Measurements from ENCODE around the gene IRAG1.

The IRAG1 gene

GRCh38 chr11:10651656-10652361 lies 41.7 kb downstream of the IRAG1 start:
- ChIA-PET CTCF (interaction anchor here (1.0 to 4.4 kb wide), 4 partner anchors 11 to 137 kb away, joined by 3 to 34 read pairs (median 9); no protein-coding TSS in a partner anchor), POLR2A (no interaction called here)
- TF ChIP-seq CTCF (IDR thresholded peaks at IDR 0.05; ENCODE audit: insufficient read depth, low read length, missing control alignments) = no peak
- no peak overlapping the region for H3K4me3 ChIP-seq (ENCODE audit: low read depth, low read length)
- no peak for DNase-seq (ENCODE audit: low read depth, low spot score)

GRCh38 chr11:10650630-10651029 lies 42.9 kb downstream of the IRAG1 start:
- no peak for TF ChIP-seq CTCF (IDR thresholded peaks at IDR 0.05; ENCODE audit: insufficient read depth, low read length, missing control alignments)
- POLR2A ChIA-PET = no interaction called here

GRCh38 chr11:10650166-10650565 lies 43.4 kb downstream of the IRAG1 start:
- H3K4me3 ChIP-seq (ENCODE audit: low read depth, low read length) = no peak overlapping the region
- ChIA-PET POLR2A (no interaction called here), CTCF (interaction anchor here (0.9 to 2.2 kb wide), 5 partner anchors 8 to 135 kb away, joined by 3 to 9 read pairs (median 5); partner anchors contain the start of gene RNF141)
- TF ChIP-seq CTCF (IDR thresholded peaks at IDR 0.05; ENCODE audit: insufficient read depth, low read length, missing control alignments) = no peak
- DNase-seq (ENCODE audit: low read depth, low spot score) = no peak

More at GRCh38 chr11:10650630-10651029, 42.9 kb downstream of the IRAG1 start:
- CTCF ChIA-PET = interaction anchor here (1.0 to 1.8 kb wide), 4 partner anchors 28 to 136 kb away, joined by 3 to 7 read pairs (median 4); no protein-coding TSS in a partner anchor
- no peak for DNase-seq (ENCODE audit: low read depth, low spot score)
- H3K4me3 ChIP-seq (ENCODE audit: low read depth, low read length) = no peak overlapping the region

GRCh38 chr11:10648871-10649270 lies 44.7 kb downstream of the IRAG1 start:
- CTCF ChIA-PET = interaction anchor here (0.8 to 2.2 kb wide), 5 partner anchors 9 to 242 kb away, joined by 3 to 9 read pairs (median 5); no protein-coding TSS in a partner anchor
- TF ChIP-seq CTCF (IDR thresholded peaks at IDR 0.05; ENCODE audit: insufficient read depth, low read length, missing control alignments) = no peak
- DNase-seq (ENCODE audit: low read depth, low spot score) = no peak
- H3K4me3 ChIP-seq (ENCODE audit: low read depth, low read length) = no peak overlapping the region
- POLR2A ChIA-PET = interaction anchor here (0.7 kb wide), 1 partner anchor 11 kb away, joined by 3 read pairs; no protein-coding TSS in a partner anchor

GRCh38 chr11:10646681-10647355 lies 46.7 kb downstream of the IRAG1 start:
- ChIA-PET POLR2A (no interaction called here), CTCF (interaction anchor here (1.1 to 2.6 kb wide), 3 partner anchors 9 to 240 kb away, joined by 4 to 18 read pairs (median 4); no protein-coding TSS in a partner anchor)
- H3K4me3 ChIP-seq (ENCODE audit: low read depth, low read length) = no peak overlapping the region
- DNase-seq (ENCODE audit: low read depth, low spot score) = no peak
- TF ChIP-seq CTCF (IDR thresholded peaks at IDR 0.05; ENCODE audit: insufficient read depth, low read length, missing control alignments) = no peak

GRCh38 chr11:10646005-10646404 lies 47.5 kb downstream of the IRAG1 start:
- ChIA-PET POLR2A (no interaction called here), CTCF (interaction anchor here (1.3 to 2.6 kb wide), 2 partner anchors 9 to 15 kb away, joined by 4 to 18 read pairs; no protein-coding TSS in a partner anchor)
- no peak for TF ChIP-seq CTCF (IDR thresholded peaks at IDR 0.05; ENCODE audit: insufficient read depth, low read length, missing control alignments)
- DNase-seq (ENCODE audit: low read depth, low spot score) = no peak
- H3K4me3 ChIP-seq (ENCODE audit: low read depth, low read length) = no peak overlapping the region
